Heart left ventricle (tissue), 13 donors: ENCODE measurements around the gene PBX1.

Source experiments
- CTCF ChIP-seq, 12 donors: fragments of 200-600 bp; sonication (generic) in 4 of 12; IDR thresholded peaks; one replicate each; pipeline versions ENCODE4 v1.5.0 to v1.8.0; 2018 to 2022; ENCODE audit warnings: antibody characterized with exemption in 12 of 12, mild to moderate bottlenecking in 5 of 12
- POLR2A ChIP-seq, 2 donors: fragments of 450-650 bp; IDR thresholded peaks; one replicate each; pipeline ENCODE4 v1.6.1; 2017; ENCODE audit warnings: antibody characterized with exemption in 2 of 2, mild to moderate bottlenecking in 2 of 2, moderate library complexity in 2 of 2
- donor health status: ischemic (EF 13 %, LVEDD 7.1; RV severe dilation, severe dysfunction).
- donor health status: DM: no; HTN: yes; CAD: no.
- donor health status: DM: no; HTN: no; CAD: no.
- donor health status: ischemic (EF 25% LVEDD 6.9; RV normal size, moderate dysfunction).
- donor health status: ischemic (EF 25% LVEDD 5.7; RV mildly dilated, moderate dysfunction).
- donor health status: ischemic (EF 35%, LVEDD 5.7; RV mildly dilated, moderate dysfunction).
- donor health status: nonischemic (EF 11% LVEDD 7.7; RV severe dilation, severe dysfunction).
- donor health status: DM: yes; HTN: yes; CAD: no.
- donor health status: PGD.
- donor health status: ischemic (EF 29% LVEDD 5.4; RV normal size, mild dysfunction).
- donor health status: nonischemic (EF 23%, LVEDD 6.1; RV moderate dilation, normal function).

- TF ChIP-seq CTCF (IDR thresholded peaks at IDR 0.05) (no peak), POLR2A (IDR thresholded peaks at IDR 0.05) (no peak)
These were observed 128.8 kb downstream of the PBX1 start for GRCh38 chr1:164687777-164688176.
